B cell (primary cell): ENCODE results near the gene BRD4.

Experiments used
- CTCF ChIP-seq: fragments of 200-600 bp; IDR thresholded peaks from one replicate; pipeline ENCODE4 v1.8.0; 2022; ENCODE audit warnings: antibody characterized with exemption, mild to moderate bottlenecking
- EZH2 ChIP-seq: IDR thresholded peaks from 2 replicates; pipeline ENCODE4 v1.6.1; 2012; ENCODE audit warnings: borderline replicate concordance, low read depth, mild to moderate bottlenecking, moderate library complexity, low read length; ENCODE audit not compliant: insufficient read depth, poor library complexity, severe bottlenecking

GRCh38 chr19:15284091-15284490 is 48.2 kb downstream of the BRD4 start:
- TF ChIP-seq CTCF: no peak
- TF ChIP-seq EZH2: no peak
